GM21576 (cell line): ENCODE results near the gene ITGAE.
"Not testable (repeated sequence)": the region's sequence is repeated elsewhere in the genome, so short reads cannot be mapped to it uniquely, and the experiment has no call there.

ENCODE experiments used
- ATAC-seq: cut with Tn5 transposase; IDR thresholded peaks from one replicate; pipeline ENCODE4 v1.9.1; 2021; ENCODE audit warnings: mild to moderate bottlenecking, moderate library complexity; ENCODE audit not compliant: unreplicated experiment

ITGAE gene, protein sequence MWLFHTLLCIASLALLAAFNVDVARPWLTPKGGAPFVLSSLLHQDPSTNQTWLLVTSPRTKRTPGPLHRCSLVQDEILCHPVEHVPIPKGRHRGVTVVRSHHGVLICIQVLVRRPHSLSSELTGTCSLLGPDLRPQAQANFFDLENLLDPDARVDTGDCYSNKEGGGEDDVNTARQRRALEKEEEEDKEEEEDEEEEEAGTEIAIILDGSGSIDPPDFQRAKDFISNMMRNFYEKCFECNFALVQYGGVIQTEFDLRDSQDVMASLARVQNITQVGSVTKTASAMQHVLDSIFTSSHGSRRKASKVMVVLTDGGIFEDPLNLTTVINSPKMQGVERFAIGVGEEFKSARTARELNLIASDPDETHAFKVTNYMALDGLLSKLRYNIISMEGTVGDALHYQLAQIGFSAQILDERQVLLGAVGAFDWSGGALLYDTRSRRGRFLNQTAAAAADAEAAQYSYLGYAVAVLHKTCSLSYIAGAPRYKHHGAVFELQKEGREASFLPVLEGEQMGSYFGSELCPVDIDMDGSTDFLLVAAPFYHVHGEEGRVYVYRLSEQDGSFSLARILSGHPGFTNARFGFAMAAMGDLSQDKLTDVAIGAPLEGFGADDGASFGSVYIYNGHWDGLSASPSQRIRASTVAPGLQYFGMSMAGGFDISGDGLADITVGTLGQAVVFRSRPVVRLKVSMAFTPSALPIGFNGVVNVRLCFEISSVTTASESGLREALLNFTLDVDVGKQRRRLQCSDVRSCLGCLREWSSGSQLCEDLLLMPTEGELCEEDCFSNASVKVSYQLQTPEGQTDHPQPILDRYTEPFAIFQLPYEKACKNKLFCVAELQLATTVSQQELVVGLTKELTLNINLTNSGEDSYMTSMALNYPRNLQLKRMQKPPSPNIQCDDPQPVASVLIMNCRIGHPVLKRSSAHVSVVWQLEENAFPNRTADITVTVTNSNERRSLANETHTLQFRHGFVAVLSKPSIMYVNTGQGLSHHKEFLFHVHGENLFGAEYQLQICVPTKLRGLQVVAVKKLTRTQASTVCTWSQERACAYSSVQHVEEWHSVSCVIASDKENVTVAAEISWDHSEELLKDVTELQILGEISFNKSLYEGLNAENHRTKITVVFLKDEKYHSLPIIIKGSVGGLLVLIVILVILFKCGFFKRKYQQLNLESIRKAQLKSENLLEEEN

DNA sequence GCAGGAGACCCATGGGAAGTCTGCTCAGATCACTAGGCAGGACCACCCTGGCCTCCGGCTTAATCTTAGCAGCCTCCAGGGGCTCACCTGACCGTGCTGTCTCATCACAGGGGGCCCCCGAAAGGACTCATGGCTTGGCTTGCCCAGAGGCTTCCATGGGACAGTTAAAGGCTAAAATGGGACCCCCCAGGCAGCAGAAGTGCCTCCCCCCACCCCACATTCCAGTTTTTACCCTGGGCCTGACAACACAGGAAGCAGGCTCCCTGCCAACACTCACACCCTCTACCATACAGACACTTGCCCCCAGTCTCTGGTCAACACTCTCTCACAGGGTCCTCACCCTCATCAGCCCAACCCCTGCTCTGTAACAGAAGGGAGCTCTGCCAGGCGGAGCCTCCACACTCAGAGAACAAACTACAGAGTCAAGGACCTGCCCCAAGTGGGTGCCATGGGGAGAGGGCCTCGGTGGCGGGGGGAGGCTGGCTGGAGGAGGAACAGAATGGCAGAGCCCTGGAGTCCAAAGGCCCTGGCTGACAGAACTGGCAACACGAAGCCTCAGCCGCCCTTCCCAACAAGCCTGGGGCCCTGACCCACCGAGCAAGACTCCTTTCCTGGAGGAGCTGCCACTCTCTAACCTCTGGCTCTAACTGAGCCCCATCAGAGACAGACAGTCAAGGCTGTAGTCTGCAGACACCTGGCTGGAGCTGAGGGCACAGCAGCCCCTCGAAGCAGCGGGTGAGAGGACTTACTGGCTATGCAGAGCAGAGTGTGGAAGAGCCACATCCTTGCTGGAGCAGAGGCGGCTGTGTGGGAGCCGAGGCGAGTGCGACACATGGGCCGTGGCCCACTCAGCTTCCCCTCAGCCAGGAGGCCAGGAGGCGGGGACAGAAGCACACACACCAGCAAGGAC lies at the start of gene ITGAE:
TSS of gene ITGAE (minus strand) at position 827 of the 910 bp plus-strand sequence. CDS start at position 783, 44 bp downstream.
- no peak for ATAC-seq

DNA sequence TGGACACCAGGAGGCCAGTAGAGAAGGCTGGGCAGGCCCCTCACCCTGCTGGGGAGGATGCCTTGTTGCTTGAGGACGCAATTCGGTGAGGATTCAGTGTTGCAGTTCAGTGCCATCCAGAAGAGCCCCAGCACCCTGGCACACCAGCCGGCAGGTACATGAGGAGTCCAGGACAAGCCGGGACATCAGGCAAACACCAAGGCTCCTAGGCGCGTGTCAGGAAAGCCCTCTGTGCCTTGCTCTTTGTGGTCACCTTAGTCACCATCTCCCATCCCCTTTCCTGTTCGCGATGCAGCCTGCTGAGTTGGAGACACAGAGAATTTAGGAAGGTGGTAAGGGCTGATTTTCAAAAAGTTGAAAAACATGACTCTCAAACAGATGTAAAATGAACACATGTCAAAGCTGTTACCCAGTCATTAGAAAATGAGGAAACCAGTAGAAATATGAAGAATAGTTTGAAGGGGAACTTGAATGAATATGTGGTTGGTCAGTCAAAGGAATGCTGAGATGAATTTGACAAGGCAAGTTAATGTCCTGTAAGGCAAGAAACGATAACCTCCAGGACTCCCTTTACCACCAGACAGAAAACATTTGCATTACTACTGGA lies 47.3 kb upstream of the ITGAE start:
- no peak for ATAC-seq

DNA sequence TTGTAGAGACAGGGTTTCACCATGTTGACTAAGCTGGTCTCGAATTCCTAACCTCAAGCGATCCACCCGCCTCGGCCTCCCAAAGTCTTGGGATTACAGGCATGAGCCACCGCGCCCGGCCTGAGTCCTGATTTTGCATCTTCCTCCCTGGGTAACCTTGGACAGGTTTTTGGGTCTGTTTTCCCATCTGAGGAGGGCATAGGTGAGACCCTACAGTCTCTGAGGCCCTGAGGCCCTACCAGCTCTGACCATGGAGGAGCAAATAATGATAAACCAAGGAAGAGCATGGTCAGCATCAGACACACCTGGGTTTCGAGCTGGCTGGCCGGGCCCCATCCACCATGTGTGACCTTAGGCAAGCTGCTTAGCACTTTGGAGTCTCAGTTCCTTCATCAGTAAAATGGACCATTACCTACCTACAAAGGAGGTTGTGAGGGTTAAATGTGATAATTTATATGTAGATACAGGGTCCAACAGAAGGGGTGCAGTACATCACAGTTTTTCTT lies 46.2 kb upstream of the ITGAE start:
- no peak for ATAC-seq

DNA sequence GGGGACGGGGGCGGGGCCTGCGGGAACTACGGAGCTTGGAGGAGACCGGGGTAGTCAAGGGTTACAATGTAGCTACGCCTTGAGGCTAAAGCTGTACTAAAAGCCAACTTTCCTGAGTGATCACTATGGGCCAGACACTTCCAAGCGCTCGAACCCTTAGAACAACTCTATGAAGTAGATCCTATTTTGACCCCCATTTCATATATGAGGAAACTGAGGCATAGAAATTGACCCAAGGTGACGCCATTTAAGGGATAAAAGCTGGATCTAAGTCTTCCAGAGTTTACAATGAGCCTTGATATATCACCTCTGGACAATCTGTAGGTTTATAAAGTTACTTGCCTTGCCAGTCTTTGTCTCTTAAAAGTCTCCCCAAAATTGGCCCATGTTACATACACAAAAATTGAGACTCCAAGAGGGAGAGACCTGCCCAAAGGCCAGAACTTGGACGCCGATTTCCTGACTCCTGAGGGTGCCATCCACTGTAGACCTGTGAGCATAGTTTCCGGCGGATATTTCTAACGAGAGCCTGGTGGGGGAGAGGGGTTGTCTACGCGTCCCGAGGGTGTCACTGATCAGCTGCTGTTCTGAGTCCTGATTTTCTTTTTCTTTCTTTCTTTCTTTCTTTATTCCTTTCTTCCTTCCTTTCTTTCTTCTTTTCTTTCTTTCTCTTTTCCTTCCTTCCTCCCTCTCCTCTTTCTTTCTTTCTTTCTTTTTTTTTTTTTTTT lies 45.6 kb upstream of the ITGAE start:
- ATAC-seq, result no peak

DNA sequence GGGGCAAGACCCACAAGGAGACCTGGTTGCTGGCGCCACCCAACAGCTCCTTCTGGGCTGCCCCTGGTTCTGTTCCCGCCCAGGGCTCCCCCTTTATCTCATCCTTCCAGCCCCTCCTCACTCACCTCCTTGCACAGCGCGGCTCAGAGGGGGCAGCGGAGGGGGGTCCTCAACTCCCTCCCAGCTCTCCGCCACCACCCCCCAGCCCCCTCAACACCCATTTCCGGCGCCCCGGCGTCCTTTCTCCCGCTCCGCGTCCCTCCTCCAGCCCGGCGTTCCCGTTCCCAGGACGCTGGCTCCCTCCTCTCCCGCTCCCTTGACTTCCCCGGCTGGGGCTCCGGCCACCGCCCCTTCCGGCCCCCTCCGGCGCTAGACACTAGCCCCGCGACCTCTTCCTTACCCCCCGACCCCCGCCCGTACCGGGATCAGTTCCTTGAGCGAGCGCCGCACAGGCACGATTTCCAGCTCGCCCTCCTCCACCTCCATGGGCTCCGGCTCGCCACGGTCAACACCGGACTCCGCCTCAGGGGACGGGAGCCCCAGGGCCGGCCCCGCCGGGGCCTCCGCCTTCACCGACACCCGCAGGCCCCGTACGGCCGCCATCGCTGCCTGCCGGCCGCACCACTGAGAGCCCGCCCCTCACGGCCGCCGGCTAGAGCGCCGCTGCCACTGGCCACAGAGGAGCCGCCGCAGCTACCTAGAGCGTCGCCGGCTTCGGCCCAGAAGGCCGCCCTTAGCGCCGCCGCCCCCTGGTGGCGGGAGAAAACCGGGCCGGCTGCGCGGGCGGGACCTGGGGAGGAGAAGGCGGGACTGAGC lies 44.8 kb upstream of the ITGAE start, which contains the start of gene NCBP3:
TSS of gene NCBP3 (minus strand) at position 626 of the 816 bp plus-strand sequence. CDS start at position 603, 23 bp downstream.
- peak; percentile 84 for ATAC-seq

DNA sequence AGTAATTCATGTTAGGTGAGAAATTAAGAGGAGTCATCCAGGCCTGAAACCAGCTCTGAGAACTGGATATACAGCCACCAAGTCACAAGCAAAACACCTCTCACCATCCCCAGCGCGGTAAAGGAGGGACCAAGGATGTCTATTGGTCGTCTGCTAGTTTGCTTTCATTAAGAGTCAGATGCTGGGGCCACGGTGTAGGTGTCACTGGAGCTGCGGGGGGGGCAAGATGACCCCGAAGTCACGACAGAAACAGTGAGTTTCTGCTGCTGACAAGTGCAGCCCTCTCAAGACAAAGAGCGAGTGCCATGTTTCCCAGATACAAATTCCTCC lies 44.3 kb upstream of the ITGAE start:
- peak; percentile 30 for ATAC-seq

DNA sequence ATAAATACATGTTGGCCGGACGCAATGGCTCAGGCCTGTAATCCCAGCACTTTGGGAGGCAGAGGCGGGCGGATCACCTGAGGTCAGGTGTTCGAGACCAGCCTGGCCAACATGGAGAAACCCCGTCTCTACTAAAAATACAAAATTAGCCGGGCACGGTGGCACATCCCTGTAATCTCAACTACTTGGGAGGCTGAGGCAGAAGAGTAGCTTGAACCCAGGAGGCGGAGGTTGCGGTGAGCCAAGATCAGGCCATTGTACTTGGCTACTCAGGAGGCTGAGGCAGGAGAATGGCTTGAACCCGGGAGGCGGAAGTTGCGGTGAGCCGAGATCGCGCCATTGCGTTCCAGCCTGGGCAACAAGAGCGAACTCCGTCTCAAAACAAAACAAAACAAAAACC lies 43.6 kb upstream of the ITGAE start:
- not testable (repeated sequence) for ATAC-seq

DNA sequence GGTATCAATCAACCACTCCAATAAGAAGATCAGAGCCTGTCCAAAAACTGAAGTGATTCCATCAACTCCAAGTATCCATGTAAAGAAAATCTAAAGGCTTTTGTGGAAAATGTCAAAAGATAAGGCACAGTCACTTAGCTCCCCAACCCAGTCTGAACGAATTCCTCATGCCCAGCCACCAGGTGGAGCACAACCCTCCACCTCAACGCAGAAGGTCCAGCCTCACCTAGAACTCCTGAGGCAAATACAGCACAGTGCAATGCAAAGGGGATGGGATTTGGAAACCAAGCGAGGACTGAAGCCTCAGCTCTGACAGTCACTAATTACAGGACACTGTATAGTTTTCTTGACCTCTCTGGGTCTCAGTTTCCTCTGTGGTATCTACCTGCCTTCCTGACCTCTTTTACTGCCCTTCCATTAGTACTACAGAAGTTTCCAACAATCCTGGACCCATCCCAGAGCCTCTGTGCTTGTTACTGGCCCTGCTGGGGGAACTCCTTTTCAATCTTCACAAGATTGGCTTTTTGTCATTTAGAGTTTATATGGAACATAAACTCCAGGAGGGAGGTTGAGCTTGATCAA lies 43.0 kb upstream of the ITGAE start:
- no peak for ATAC-seq

DNA sequence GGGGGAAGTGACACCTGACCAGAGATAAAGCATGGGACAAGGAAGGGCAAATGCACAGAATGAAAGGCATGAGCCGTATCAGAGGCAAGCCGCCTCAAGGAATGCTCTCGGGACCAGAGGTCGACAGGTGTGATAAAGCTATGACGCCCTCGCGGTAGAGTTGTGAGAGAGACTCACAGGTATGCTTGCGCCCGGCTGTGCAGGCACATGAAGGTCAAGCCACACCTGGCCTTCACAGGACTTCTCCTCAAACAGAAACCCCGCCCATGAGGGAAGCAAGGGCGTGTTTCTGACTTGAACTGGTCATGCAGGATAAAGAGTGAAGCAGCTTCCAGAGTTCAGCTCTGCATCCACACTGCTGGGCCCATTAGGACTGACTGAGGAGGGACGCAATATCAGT lies 37.2 kb upstream of the ITGAE start:
- ATAC-seq, result no peak

DNA sequence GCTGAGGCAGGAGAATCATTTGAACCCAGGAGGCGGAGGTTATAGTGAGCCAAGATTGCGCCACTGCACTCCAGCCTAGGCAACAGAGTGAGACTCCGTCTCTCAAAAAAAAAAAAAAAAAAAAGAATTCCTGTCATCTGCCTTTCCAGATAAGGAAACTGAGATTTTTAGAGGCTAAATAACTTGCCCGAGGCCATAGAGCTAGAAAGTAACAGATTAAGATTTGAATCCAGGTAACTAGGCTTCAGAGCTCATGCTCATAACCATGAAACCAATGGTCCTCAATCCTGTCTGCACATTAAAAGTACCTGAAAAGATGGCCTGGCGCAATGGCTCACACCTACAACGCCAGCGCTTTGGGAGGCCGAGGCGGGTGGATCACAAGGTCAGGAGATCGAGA lies 35.6 kb upstream of the ITGAE start:
- no peak for ATAC-seq

DNA sequence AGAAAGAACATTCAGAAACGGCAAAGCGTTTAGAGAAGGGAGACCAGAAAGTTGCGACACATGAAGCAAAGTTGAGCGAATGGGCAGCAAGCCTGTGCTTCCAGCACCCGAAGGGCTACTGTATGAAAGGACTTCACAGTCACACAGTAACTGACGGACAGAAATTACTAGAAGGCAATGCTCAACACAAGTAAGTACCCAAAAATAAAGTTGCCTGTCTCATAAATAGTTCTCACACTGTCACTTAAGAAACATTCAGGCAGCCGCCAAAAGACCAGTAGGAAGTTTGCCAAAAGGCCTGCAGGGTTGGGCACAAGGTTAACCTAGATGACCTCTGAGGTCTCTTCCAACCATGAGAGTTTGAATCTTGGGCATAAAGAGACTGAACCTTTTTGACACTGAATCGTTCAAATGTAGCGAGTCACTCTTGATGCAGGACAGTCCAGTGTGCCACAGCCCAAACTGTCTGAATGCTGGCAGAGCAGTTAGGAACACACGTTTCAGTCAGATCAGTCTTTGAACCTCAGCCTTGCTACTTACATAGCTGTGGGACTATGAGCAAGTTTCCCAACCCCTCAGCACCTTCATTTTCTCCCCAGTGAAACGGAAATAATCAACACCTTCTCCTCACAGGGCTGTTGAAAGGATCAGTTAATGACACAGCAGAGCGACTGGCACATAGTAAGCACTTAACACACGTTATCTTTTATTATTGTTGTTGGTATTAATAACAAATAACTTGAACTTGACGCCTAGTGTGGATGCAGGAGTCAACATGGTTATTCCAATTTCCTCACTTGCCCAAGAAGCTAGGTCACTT lies 34.6 kb upstream of the ITGAE start:
- no peak for ATAC-seq

DNA sequence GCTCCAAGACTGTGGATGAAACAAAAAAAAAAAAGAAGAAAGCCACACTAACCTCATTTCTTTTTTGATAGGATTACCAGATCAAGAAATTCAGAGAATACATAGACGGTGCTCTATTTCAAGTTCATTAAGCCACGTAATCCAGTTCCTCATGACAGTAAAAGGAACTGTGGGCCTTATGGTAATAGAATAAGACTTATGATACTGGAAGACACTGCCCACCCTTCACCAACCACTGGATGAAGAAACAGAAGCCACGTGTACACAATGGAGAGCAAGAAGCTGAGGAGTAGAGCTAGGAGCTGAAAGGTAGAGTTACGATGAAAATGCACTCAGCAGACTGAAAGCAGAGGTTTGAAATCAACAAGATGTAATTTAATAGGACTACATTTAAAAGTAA lies 33.8 kb upstream of the ITGAE start:
- no peak for ATAC-seq

DNA sequence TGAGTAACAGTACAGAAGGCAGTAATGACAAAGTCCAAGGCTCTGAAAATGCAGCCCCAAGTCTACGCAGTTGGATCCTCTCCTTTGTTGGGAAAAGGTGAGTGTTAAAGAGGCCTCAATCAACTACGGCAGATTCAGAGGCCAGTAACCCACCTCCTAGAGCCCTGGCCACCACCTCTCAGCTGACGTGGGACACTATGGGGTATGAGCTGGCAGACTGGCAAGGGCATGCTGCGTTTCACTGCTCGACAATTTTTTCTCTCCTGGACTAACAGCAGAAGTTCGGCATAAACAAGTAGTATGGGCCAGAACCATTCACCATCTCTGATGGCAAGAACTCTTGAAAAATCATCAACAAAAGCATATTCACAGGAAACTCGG lies 27.9 kb upstream of the ITGAE start:
- ATAC-seq, result no peak

DNA sequence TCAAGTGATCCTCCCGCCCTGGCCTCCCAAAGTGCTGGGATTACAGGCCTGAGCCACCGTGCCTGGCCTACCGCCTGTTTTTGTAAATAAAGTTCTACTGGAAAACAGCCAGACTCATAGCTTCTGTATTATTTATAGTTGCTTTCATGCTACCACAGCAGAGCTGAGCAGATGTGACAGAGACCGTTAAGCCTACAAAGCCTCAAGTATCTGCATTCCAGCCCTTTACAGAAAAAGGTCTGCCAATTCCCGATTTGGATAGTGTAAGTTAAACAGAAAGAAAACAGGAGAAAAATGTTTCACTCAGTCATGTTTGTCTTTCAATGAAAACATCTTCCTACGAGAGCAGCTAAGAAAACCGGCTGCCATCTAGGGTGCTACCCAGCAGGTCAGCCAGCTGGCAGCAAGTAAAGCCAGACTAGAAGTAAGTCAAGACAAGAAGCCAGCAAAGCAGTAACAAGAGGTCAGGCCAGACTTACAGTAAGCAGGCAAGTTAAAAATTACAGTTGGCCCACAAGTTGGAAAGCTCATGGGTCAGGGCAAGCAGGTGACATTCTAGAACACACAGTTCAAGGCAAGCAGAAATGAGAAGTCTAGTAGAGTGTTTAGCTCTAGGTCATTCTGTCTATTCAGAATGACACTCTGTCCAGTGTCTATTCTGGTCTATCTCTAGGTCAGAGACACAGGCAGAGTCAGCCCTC lies 27.3 kb upstream of the ITGAE start:
- no peak for ATAC-seq

DNA sequence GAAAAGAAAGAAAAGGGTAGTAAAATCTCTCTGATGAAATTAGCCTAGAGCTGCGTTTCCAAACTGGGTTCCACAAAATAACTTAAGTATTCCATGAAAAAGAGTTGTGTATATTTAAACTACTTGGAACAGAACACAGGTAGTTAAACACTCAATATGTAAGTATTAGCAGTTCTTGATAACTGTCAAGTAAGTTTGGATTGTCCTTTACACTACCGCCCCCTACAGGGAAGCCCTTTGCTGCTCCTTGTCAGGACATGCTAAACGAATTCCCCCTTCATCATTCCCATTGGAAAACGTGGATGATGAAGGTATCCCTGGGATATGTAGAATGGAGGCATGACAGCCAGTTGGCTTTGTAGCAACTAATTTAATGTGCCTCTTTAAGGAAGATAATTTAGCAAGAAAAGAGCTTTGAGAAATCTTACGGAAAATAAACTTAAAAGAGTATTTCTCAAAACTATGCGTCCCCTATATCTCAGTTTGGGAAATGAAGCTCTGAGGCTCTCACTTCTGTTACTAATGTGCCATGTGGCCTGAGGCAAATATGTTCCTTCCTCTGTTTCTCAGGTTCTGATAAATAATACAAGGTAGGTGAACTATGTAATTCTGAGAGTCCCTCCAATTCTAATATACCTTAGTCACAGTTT lies 26.3 kb upstream of the ITGAE start:
- ATAC-seq, result no peak

DNA sequence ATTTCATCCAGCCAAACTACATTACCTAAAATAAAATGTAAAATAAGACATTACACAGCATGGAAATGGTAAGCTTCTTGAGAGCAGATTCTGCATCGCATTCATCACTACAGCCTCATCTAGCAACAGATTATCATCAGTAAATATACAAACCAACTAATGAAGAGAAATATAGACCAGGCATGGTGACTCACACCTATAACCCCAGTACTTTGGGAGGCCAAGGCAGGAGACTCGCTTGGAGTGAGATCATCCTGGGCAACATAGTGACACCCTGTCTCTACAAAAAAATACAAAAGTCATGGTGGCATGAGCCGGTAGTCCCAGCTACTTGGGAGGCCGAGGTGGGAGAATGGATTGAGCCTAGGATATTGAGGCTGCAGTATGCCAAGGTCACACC lies 25.2 kb upstream of the ITGAE start:
- ATAC-seq, result no peak
